Measurements from ENCODE around the gene TRIM52. TPM values are rescaled to one million over a fixed set of nuclear protein-coding genes. Genes with fewer than 3 reads are reported as not detected.

Gene TRIM52
- polyA plus RNA-seq, 1 donor from 2014 or later = 42.0 TPM

DNA sequence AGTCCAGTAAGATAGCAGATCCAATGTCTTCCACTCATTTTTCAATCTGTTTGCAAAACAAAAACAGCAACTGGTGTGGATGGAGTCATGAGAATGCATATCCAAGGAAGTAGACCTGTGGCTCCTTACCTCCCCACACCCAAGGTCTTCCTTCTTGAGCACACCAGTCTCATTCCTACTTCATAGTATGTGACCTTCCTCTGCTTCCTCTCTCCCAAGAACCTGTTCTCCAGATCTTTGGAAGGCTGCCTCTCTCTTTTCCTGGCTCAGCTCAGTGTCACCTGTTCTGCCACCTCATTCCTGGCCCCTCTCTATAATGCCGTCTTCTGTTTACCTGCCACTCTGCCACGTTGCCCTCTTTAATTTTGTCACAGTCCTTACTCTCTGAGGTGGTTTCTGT is 48.0 kb downstream of the TRIM52 start:
- H3K4me3 ChIP-seq (ENCODE audit: low read length) = no peak overlapping the region
- no peak overlapping the region for H3K4me2 ChIP-seq (ENCODE audit: low read length)
- H3K9me3 ChIP-seq (ENCODE audit: low read length) = no peaks in the 10 kb centered on the region
- H3K79me2 ChIP-seq (replicated peaks; ENCODE audit: insufficient read depth, low read length) = no peaks in the 10 kb centered on the region
- H2AFZ ChIP-seq (ENCODE audit: low read depth, low read length) = no peak overlapping the region
- H4K20me1 ChIP-seq (ENCODE audit: insufficient read depth) = no peaks in the 10 kb centered on the region
- peaks cover 14% of the 10 kb centered on the region for H3K27me3 ChIP-seq (ENCODE audit: insufficient read depth, low read depth, low read length)
- H3F3A ChIP-seq (ENCODE audit: insufficient read depth, low read length, poor library complexity, severe bottlenecking) = peaks cover 2% of the 10 kb centered on the region
- H3K27ac ChIP-seq (ENCODE audit: low read length) = no peak overlapping the region
- no peak overlapping the region for H3K9ac ChIP-seq (ENCODE audit: low read length)
- H3K9me2 ChIP-seq (ENCODE audit: insufficient read depth, low read length) = no peaks in the 10 kb centered on the region
- no peaks in the 10 kb centered on the region for H3K36me3 ChIP-seq (ENCODE audit: insufficient read depth, low read length)
- no peak for TF ChIP-seq SMC3 (conservative IDR thresholded peaks at IDR 0.05; ENCODE audit: poor library complexity)
- TF ChIP-seq RAD21 (conservative IDR thresholded peaks at IDR 0.05) = no peak
- TF ChIP-seq POLR2AphosphoS5 (IDR thresholded peaks at IDR 0.05) = no peak
- TF ChIP-seq EZH2 (IDR thresholded peaks at IDR 0.05; ENCODE audit: borderline replicate concordance, insufficient read depth, low read length, poor library complexity, severe bottlenecking) = no peak
- TF ChIP-seq EP300 (conservative IDR thresholded peaks at IDR 0.05; ENCODE audit: poor library complexity, severe bottlenecking) = no peak
- TF ChIP-seq TAF1 (IDR thresholded peaks at IDR 0.05; ENCODE audit: low read depth) = no peak
- TF ChIP-seq CTCF (IDR thresholded peaks at IDR 0.05; ENCODE audit: poor library complexity, severe bottlenecking) = no peak
- no peak for TF ChIP-seq MXI1 (conservative IDR thresholded peaks at IDR 0.05; ENCODE audit: poor library complexity, severe bottlenecking)
- TF ChIP-seq REST (IDR thresholded peaks at IDR 0.05; ENCODE audit: borderline replicate concordance) = no peak

DNA sequence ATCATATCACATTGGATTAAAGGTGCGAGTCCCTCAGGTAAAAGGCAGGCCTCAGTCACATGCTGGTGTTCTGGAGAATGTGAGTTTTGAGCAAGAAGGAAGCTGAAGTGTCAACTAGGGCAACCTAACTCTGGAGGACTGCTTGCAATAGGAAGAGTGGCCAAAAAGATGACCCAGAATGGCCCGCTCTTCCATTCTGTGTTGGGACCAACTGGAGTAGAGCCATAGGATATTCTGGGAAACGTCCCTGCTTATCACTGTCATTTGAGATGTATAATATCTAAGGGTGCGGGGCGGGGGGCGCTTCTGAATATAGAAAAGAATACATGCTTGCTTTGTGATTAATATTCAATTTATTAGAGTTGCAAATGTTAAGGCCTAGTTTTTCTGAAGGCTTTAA is 48.9 kb downstream of the TRIM52 start:
- no peak overlapping the region for H2AFZ ChIP-seq (ENCODE audit: low read depth, low read length)
- H3K36me3 ChIP-seq (ENCODE audit: insufficient read depth, low read length) = no peaks in the 10 kb centered on the region
- H3K9ac ChIP-seq (ENCODE audit: low read length) = no peak overlapping the region
- peaks cover 2% of the 10 kb centered on the region for H3F3A ChIP-seq (ENCODE audit: insufficient read depth, low read length, poor library complexity, severe bottlenecking)
- no peaks in the 10 kb centered on the region for H3K79me2 ChIP-seq (replicated peaks; ENCODE audit: insufficient read depth, low read length)
- no peaks in the 10 kb centered on the region for H3K9me2 ChIP-seq (ENCODE audit: insufficient read depth, low read length)
- TF ChIP-seq POLR2AphosphoS5 (IDR thresholded peaks at IDR 0.05) (no peak), RAD21 (conservative IDR thresholded peaks at IDR 0.05) (no peak), EZH2 (IDR thresholded peaks at IDR 0.05; ENCODE audit: borderline replicate concordance, insufficient read depth, low read length, poor library complexity, severe bottlenecking) (no peak), TAF1 (IDR thresholded peaks at IDR 0.05; ENCODE audit: low read depth) (no peak), REST (IDR thresholded peaks at IDR 0.05; ENCODE audit: borderline replicate concordance) (no peak), EP300 (conservative IDR thresholded peaks at IDR 0.05; ENCODE audit: poor library complexity, severe bottlenecking) (no peak), SMC3 (conservative IDR thresholded peaks at IDR 0.05; ENCODE audit: poor library complexity) (no peak), CTCF (IDR thresholded peaks at IDR 0.05; ENCODE audit: poor library complexity, severe bottlenecking) (no peak), MXI1 (conservative IDR thresholded peaks at IDR 0.05; ENCODE audit: poor library complexity, severe bottlenecking) (no peak)
- H3K9me3 ChIP-seq (ENCODE audit: low read length) = no peaks in the 10 kb centered on the region
- no peaks in the 10 kb centered on the region for H4K20me1 ChIP-seq (ENCODE audit: insufficient read depth)
- H3K4me3 ChIP-seq (ENCODE audit: low read length) = no peak overlapping the region
- H3K27ac ChIP-seq (ENCODE audit: low read length) = no peak overlapping the region
- no peak overlapping the region for H3K4me2 ChIP-seq (ENCODE audit: low read length)
- peaks cover 14% of the 10 kb centered on the region for H3K27me3 ChIP-seq (ENCODE audit: insufficient read depth, low read depth, low read length)
